Activated CD4-positive, alpha-beta T cell treated with anti-CD3 and anti-CD28 coated beads, Interleukin-10, Interleukin-2, amounts not matched to agents 100 ng/mL and 50 ng/mL, durations not matched to agents 16 hours and 8 hours (primary cell): Measurements from ENCODE around the gene TNFSF11.

Source experiments
- DNase-seq: peaks from one replicate; pipeline ENCODE4 v3.0.0-alpha.2; 2020

TNFSF11 gene

GRCh38 chr13:42612021-42612765, 38.2 kb downstream of the TNFSF11 start:
- DNase-seq, result no peak

GRCh38 chr13:42614436-42615035, 40.6 kb downstream of the TNFSF11 start:
- no peak for DNase-seq

GRCh38 chr13:42615691-42616090, 41.7 kb downstream of the TNFSF11 start:
- no peak for DNase-seq

- no peak for DNase-seq
Observed at GRCh38 chr13:42617221-42617620, 43.3 kb downstream of the TNFSF11 start.

GRCh38 chr13:42623916-42624315, 50.0 kb downstream of the TNFSF11 start:
- DNase-seq, result no peak

- no peak for DNase-seq
Observed at GRCh38 chr13:42625611-42626010, 51.7 kb downstream of the TNFSF11 start.

GRCh38 chr13:42626176-42626860, 52.4 kb downstream of the TNFSF11 start:
- no peak for DNase-seq

GRCh38 chr13:42628666-42629065, 54.7 kb downstream of the TNFSF11 start:
- no peak for DNase-seq

GRCh38 chr13:42631181-42631580, 57.2 kb downstream of the TNFSF11 start:
- DNase-seq, result no peak

- DNase-seq, result no peak
Observed at GRCh38 chr13:42633495-42633894, 59.5 kb downstream of the TNFSF11 start.

GRCh38 chr13:42638101-42638500, 64.1 kb downstream of the TNFSF11 start:
- DNase-seq, result no peak

GRCh38 chr13:42638886-42639285, 64.9 kb downstream of the TNFSF11 start:
- no peak for DNase-seq

- no peak for DNase-seq
Observed at GRCh38 chr13:42643076-42643475, 69.1 kb downstream of the TNFSF11 start.

GRCh38 chr13:42644841-42645240, 70.9 kb downstream of the TNFSF11 start:
- DNase-seq, result no peak

- no peak for DNase-seq
Observed at GRCh38 chr13:42645717-42646116, 71.8 kb downstream of the TNFSF11 start.

GRCh38 chr13:42649141-42649540, 75.2 kb downstream of the TNFSF11 start:
- no peak for DNase-seq

- no peak for DNase-seq
Observed at GRCh38 chr13:42649831-42650230, 75.9 kb downstream of the TNFSF11 start.

GRCh38 chr13:42650506-42650905, 76.6 kb downstream of the TNFSF11 start:
- no peak for DNase-seq

- no peak for DNase-seq
Observed at GRCh38 chr13:42651936-42652641, 78.1 kb downstream of the TNFSF11 start.

GRCh38 chr13:42652642-42653415, 78.9 kb downstream of the TNFSF11 start:
- no peak for DNase-seq

GRCh38 chr13:42653679-42654078, 79.7 kb downstream of the TNFSF11 start:
- DNase-seq, result no peak

- DNase-seq, result no peak
Observed at GRCh38 chr13:42654212-42654611, 80.3 kb downstream of the TNFSF11 start.

GRCh38 chr13:42654722-42655121, 80.8 kb downstream of the TNFSF11 start:
- DNase-seq, result no peak
